Right lobe of liver (tissue), 6 donors: Measurements from ENCODE around the gene IL22RA1. TPM values are rescaled to one million over a fixed set of nuclear protein-coding genes. Genes with fewer than 3 reads are reported as not detected.

ENCODE experiments used
- ATAC-seq, 4 donors: fragments of 200-7000 bp; cut with Tn5 transposase; one replicate each; pipeline ENCODE4 v1.9.1; 2020; ENCODE audit warnings: mild to moderate bottlenecking in 4 of 4, moderate library complexity in 4 of 4
- DNase-seq, 3 donors: peaks; one replicate each; pipeline ENCODE4 v3.0.0-alpha.2; 2020
- H3K27ac ChIP-seq, 3 donors: fragments of 200-600 bp; one replicate each; pipeline ENCODE4 v1.8.0; 2022
- H3K27me3 ChIP-seq, 2 donors: fragments of 200-600 bp; one replicate each; pipeline ENCODE4 v1.8.0; 2022
- H3K36me3 ChIP-seq, 4 donors: fragments of 200-600 bp; sonication (generic) in 1 of 4; one replicate each; pipeline versions ENCODE4 v1.5.1 to v1.8.0; 2017 to 2022; ENCODE audit warnings: control low read depth in 1 of 4
- H3K4me1 ChIP-seq, 4 donors: fragments of 200-600 bp; sonication (generic) in 1 of 4; one replicate each; pipeline versions ENCODE4 v1.5.1 to v1.8.0; 2017 to 2022; ENCODE audit warnings: control low read depth in 1 of 4
- H3K4me3 ChIP-seq, 3 donors: fragments of 200-600 bp; one replicate each; pipeline ENCODE4 v1.8.0; 2022
- H3K9me3 ChIP-seq, 4 donors: fragments of 200-600 bp; sonication (generic) in 1 of 4; one replicate each; pipeline versions ENCODE4 v1.5.1 to v1.8.0; 2017 to 2022; ENCODE audit warnings: control low read depth in 1 of 4
- CTCF ChIP-seq, 4 donors: fragments of 200-600 bp in 3 of 4; fragments of 450-650 bp in 1 of 4; IDR thresholded peaks; one replicate each; pipeline versions ENCODE4 v1.5.1 to v1.8.0; 2016 to 2022; ENCODE audit warnings: antibody characterized with exemption in 4 of 4, mild to moderate bottlenecking in 2 of 4
- POLR2A ChIP-seq: fragments of 450-650 bp; IDR thresholded peaks from one replicate; pipeline ENCODE4 v1.6.1; 2017; ENCODE audit warnings: antibody characterized with exemption, mild to moderate bottlenecking
- WGBS: methylation state at CpG from one replicate; pipeline ENCODE4 v1.1.6; 2018; ENCODE audit warnings: low coverage, low lambda C conversion rate; ENCODE audit not compliant: insufficient coverage; ENCODE audit errors: missing lambda C conversion rate; 5-methylcytosine and 5-hydroxymethylcytosine counted together
- intact Hi-C, 2 donors: fragments of 100-400 bp; cut with DNase I; formaldehyde crosslinking; loops; one replicate each; pipeline versions ENCODE4 v1.11.2 to v1.14.1; 2022
- total RNA-seq, 6 experiments: library from RNA; depleted of rRNA in 2 of 6; stranded (reverse); fragments of >200 nt in 2 of 6; fragmentation: NEBNext Ultra II Directional in 3 of 6; extraction: Animal tissue kit (Norgen Biotek cat#: 25700) in 3 of 6; gene quantifications; one replicate each; pipeline versions ENCODE4 v1.1.0 to v1.2.4, GENCODE V29; 2016 to 2023
- donor health status: DM: no; HTN: yes; CAD: no.
- donor health status: DM: no; HTN: no; CAD: no.
- donor health status: DM: no; HTN: no; CAD: no.
- donor health status: DM: no; HTN: yes; CAD: no.
- donor health status: DM: no; HTN: yes; CAD: no.

IL22RA1 gene
- total RNA-seq, 6 experiments from 2014 or later, result 1.8 to 4.5 (median 2.8) TPM

- ATAC-seq (no peak), DNase-seq (no peak)
- Histone ChIP-seq H3K36me3 (no peaks in the 10 kb centered on the region), H3K27ac (no peak overlapping the region), H3K4me1 (peaks cover 0 to 23% (median 2%) of the 10 kb centered on the region in 4 donors), H3K9me3 (no peaks in the 10 kb centered on the region), H3K4me3 (no peak overlapping the region), H3K27me3 (no peaks in the 10 kb centered on the region)
- intact Hi-C loops, result no loop called here
- TF ChIP-seq CTCF (IDR thresholded peaks at IDR 0.05) (no peak), POLR2A (no peak)
- 43% methylated on average over 3 of the region's 6 CpGs for WGBS
Observed at GRCh38 chr1:24147816-24148215, 4.9 kb upstream of the IL22RA1 start.

- no peak for ATAC-seq
- WGBS, result 88% methylated on average over 1 of the region's 9 CpGs
- intact Hi-C loops, result no loop called here
- DNase-seq, result no peak
- TF ChIP-seq CTCF (IDR thresholded peaks at IDR 0.05), result no peak
- no peak for TF ChIP-seq POLR2A
- H3K9me3 ChIP-seq, result no peaks in the 10 kb centered on the region
- no peak overlapping the region for H3K27ac ChIP-seq
- H3K27me3 ChIP-seq, result no peaks in the 10 kb centered on the region
- H3K36me3 ChIP-seq, result no peaks in the 10 kb centered on the region
- H3K4me3 ChIP-seq, result no peak overlapping the region
- H3K4me1 ChIP-seq, result peaks cover 0 to 27% (median 4%) of the 10 kb centered on the region in 4 donors
Observed at GRCh38 chr1:24147194-24147593, 4.3 kb upstream of the IL22RA1 start.

- Histone ChIP-seq H3K9me3 (no peaks in the 10 kb centered on the region), H3K27me3 (no peaks in the 10 kb centered on the region), H3K4me3 (peak overlapping the region in 2 of 3 donors; percentile 6 to 64), H3K27ac (peak overlapping the region in 2 of 3 donors; percentile 59 to 72), H3K4me1 (peaks cover 0 to 22% (median 8%) of the 10 kb centered on the region in 4 donors), H3K36me3 (no peaks in the 10 kb centered on the region)
- intact Hi-C loops, result no loop called here
- whole genome bisulfite sequencing, result 43% methylated on average over 10 of the region's 10 CpGs
- no peak for DNase-seq
- peak; percentile 42 to 61 (median 58) for ATAC-seq
- no peak for TF ChIP-seq CTCF (IDR thresholded peaks at IDR 0.05)
- no peak for TF ChIP-seq POLR2A
Observed at GRCh38 chr1:24141311-24141997, 1.5 kb downstream of the IL22RA1 start.

GRCh38 chr1:24140741-24141181 lies 2.2 kb downstream of the IL22RA1 start:
- no peak overlapping the region for H3K4me3 ChIP-seq
- no peak overlapping the region for H3K27ac ChIP-seq
- intact Hi-C loops, result no loop called here
- WGBS, result 62% methylated on average over 6 of the region's 17 CpGs
- TF ChIP-seq POLR2A (no peak), CTCF (IDR thresholded peaks at IDR 0.05) (no peak)
- peaks cover 0 to 22% (median 8%) of the 10 kb centered on the region in 4 donors for H3K4me1 ChIP-seq
- DNase-seq, result no peak
- no peaks in the 10 kb centered on the region for H3K36me3 ChIP-seq
- no peak for ATAC-seq
- H3K9me3 ChIP-seq, result no peaks in the 10 kb centered on the region
- H3K27me3 ChIP-seq, result no peaks in the 10 kb centered on the region
